Measurements from ENCODE around the gene TBX3. TPM values are rescaled to one million over a fixed set of nuclear protein-coding genes. Genes with fewer than 3 reads are reported as not detected.

TBX3 gene
- total RNA-seq, 2 experiments from 2014 or later, result not detected

DNA sequence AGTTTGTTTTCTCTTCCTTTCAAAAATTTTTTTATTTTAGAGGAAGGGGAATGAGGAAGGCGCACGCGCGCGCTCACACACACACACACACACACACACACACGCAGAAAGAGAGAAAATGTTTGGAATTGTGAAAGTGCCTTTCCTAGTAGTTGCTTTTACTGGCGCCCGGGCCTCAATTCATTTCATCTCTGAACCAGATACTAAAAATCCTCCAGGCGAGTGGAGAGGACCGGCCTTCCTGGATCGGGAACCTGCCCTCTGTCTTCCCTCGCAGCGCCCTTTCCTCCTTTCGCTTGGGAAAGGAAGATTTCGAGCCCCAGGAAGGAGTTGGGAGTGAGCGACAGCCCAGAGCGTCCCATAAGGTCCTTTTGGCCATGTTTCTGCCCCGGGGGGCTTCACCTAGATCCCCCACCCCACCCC, 7.8 kb upstream of the TBX3 start:
- BruUV-seq (replicated peaks), result no TSS peak
- Histone ChIP-seq H3K4me1 (ENCODE audit: insufficient read depth, low read length, poor library complexity, severe bottlenecking) (no peaks in the 10 kb centered on the region), H4K20me1 (ENCODE audit: insufficient read depth, low read length) (no peaks in the 10 kb centered on the region), H3K4me3 (ENCODE audit: low read depth, low read length, poor library complexity, severe bottlenecking) (no peak overlapping the region), H3K9me2 (ENCODE audit: insufficient read depth, low read length) (no peaks in the 10 kb centered on the region), H2AFZ (ENCODE audit: low read length) (no peak overlapping the region), H3K4me2 (ENCODE audit: low read length) (no peak overlapping the region), H3K79me2 (ENCODE audit: insufficient read depth, low read depth, low read length) (no peaks in the 10 kb centered on the region), H3K9me3 (ENCODE audit: low read length) (no peaks in the 10 kb centered on the region), H3K36me3 (ENCODE audit: insufficient read depth, low read length) (no peaks in the 10 kb centered on the region), H3K27ac (ENCODE audit: low read depth, low read length, poor library complexity, severe bottlenecking) (no peak overlapping the region)
- TF ChIP-seq EZH2phosphoT487 (IDR thresholded peaks at IDR 0.05; ENCODE audit: borderline replicate concordance, low read depth, low read length) (no peak), CTCF (conservative IDR thresholded peaks at IDR 0.05; ENCODE audit: low read length) (no peak)
- CTCF ChIA-PET (ENCODE audit: unreplicated experiment), result no interaction called here
- DNase-seq (ENCODE audit: low spot score), result no peak
- POLR2A ChIA-PET, result no interaction called here
- intact Hi-C loops (cut with micrococcal nuclease; ENCODE audit: unreplicated experiment), result no loop called here

- H3K79me2 ChIP-seq (ENCODE audit: insufficient read depth, low read depth, low read length), result no peaks in the 10 kb centered on the region
- no TSS peak for BruUV-seq (replicated peaks)
- no peaks in the 10 kb centered on the region for H3K9me3 ChIP-seq (ENCODE audit: low read length)
- H3K9me2 ChIP-seq (ENCODE audit: insufficient read depth, low read length), result no peaks in the 10 kb centered on the region
- POLR2A ChIA-PET, result no interaction called here
- DNase-seq (ENCODE audit: low spot score), result no peak
- no peaks in the 10 kb centered on the region for H3K36me3 ChIP-seq (ENCODE audit: insufficient read depth, low read length)
- intact Hi-C loops (cut with micrococcal nuclease; ENCODE audit: unreplicated experiment), result no loop called here
- H3K4me3 ChIP-seq (ENCODE audit: low read depth, low read length, poor library complexity, severe bottlenecking), result no peak overlapping the region
- no peak overlapping the region for H3K4me2 ChIP-seq (ENCODE audit: low read length)
- CTCF ChIA-PET (ENCODE audit: unreplicated experiment), result no interaction called here
- no peaks in the 10 kb centered on the region for H4K20me1 ChIP-seq (ENCODE audit: insufficient read depth, low read length)
- TF ChIP-seq CTCF (conservative IDR thresholded peaks at IDR 0.05; ENCODE audit: low read length) (no peak), EZH2phosphoT487 (IDR thresholded peaks at IDR 0.05; ENCODE audit: borderline replicate concordance, low read depth, low read length) (no peak)
- H3K27ac ChIP-seq (ENCODE audit: low read depth, low read length, poor library complexity, severe bottlenecking), result no peak overlapping the region
- H2AFZ ChIP-seq (ENCODE audit: low read length), result no peak overlapping the region
- H3K4me1 ChIP-seq (ENCODE audit: insufficient read depth, low read length, poor library complexity, severe bottlenecking), result no peaks in the 10 kb centered on the region
These were observed 7.2 kb upstream of the TBX3 start for GRCh38 chr12:114691196-114691595.

DNA sequence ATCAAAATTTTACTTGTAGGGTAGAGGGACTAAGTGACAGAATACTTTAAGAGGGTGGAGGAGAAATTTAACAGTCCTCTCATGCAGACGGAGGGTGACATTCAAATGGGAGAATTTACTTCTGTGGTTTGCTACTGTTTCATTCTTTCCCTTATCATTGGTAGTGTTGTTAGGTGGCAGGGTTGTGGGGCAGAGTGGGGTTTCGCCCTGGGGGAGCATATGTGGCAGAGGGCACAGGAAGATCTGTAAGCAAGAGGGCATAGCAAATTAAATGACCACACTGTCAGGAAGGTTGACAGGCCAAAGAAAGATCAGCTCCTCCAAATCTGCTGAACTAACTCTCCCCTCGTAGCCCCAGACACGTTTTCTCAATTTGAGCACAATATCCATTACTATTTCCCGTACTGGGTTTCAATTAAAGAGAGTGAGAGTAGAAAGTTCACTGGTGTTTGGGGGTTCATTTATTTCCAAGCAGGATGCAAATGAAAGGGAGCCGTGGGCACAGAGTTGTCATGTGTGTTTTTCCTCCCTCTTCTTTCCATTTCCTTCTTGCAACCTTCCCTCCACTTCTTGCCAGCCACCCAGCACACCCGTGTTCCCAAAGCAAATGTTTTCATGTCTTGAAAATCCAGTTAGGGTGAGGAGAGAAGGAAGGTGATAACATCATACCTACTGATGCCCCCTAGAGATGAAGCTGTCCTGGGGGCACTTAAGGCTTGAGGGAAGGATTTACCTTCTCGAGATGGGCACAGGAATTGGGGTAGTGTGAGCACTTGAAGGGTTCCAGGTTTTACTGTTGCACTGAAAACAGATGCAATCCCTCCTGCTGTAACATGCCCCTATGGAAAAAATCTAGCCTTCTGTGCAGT, 6.5 kb upstream of the TBX3 start:
- POLR2A ChIA-PET, result no interaction called here
- no peak for TF ChIP-seq EZH2phosphoT487 (IDR thresholded peaks at IDR 0.05; ENCODE audit: borderline replicate concordance, low read depth, low read length)
- TF ChIP-seq CTCF (conservative IDR thresholded peaks at IDR 0.05; ENCODE audit: low read length), result no peak
- CTCF ChIA-PET (ENCODE audit: unreplicated experiment), result no interaction called here
- intact Hi-C loops (cut with micrococcal nuclease; ENCODE audit: unreplicated experiment), result no loop called here
- Histone ChIP-seq H3K36me3 (ENCODE audit: insufficient read depth, low read length) (no peaks in the 10 kb centered on the region), H3K27ac (ENCODE audit: low read depth, low read length, poor library complexity, severe bottlenecking) (no peak overlapping the region), H3K9me3 (ENCODE audit: low read length) (no peaks in the 10 kb centered on the region), H2AFZ (ENCODE audit: low read length) (no peak overlapping the region), H4K20me1 (ENCODE audit: insufficient read depth, low read length) (no peaks in the 10 kb centered on the region), H3K9me2 (ENCODE audit: insufficient read depth, low read length) (no peaks in the 10 kb centered on the region), H3K4me2 (ENCODE audit: low read length) (no peak overlapping the region), H3K79me2 (ENCODE audit: insufficient read depth, low read depth, low read length) (no peaks in the 10 kb centered on the region), H3K4me3 (ENCODE audit: low read depth, low read length, poor library complexity, severe bottlenecking) (no peak overlapping the region), H3K4me1 (ENCODE audit: insufficient read depth, low read length, poor library complexity, severe bottlenecking) (no peaks in the 10 kb centered on the region)
- BruUV-seq (replicated peaks), result no TSS peak
- DNase-seq (ENCODE audit: low spot score), result no peak

Data from OCI-LY7 (cell line).